ENCODE data around the gene CD7. TPM values are rescaled to one million over a fixed set of nuclear protein-coding genes. Genes with fewer than 3 reads are reported as not detected.

The CD7 gene
- total and polyA plus RNA-seq, 2 donors (not counting 3 experiments of a cell fraction or from before 2014, with no cell fraction given) = not detected

GRCh38 chr17:82321947-82322466, 4.6 kb upstream of the CD7 start:
- Histone ChIP-seq H3K4me3 (replicated peaks in 1 of 3; ENCODE audit: insufficient read depth in 1 of 3, low read depth in 1 of 3, low read length in 3 of 3) (no peak overlapping the region), H2AFZ (ENCODE audit: low read depth, low read length) (no peak overlapping the region), H4K20me1 (replicated peaks; ENCODE audit: control insufficient read depth, extremely low read depth, insufficient read depth, low read length) (no peaks in the 10 kb centered on the region), H3K9ac (replicated peaks; ENCODE audit: extremely low read depth, insufficient read depth, low read length) (no peak overlapping the region), H3K79me2 (ENCODE audit: control insufficient read depth, insufficient read depth, low read length) (no peaks in the 10 kb centered on the region), H3K27me3 (ENCODE audit: control insufficient read depth in 2 of 2, insufficient read depth in 2 of 2, low read length in 2 of 2) (no peaks in the 10 kb centered on the region), H3K27ac (ENCODE audit: insufficient read depth, low read depth, low read length) (no peak overlapping the region), H3K9me1 (replicated peaks; ENCODE audit: control insufficient read depth, extremely low read depth, insufficient read depth, low read length) (no peaks in the 10 kb centered on the region), H3K9me3 (replicated peaks; ENCODE audit: control insufficient read depth, insufficient read depth, low read length) (no peaks in the 10 kb centered on the region), H3K4me2 (ENCODE audit: insufficient read depth, low read length) (no peak overlapping the region), H3K36me3 (ENCODE audit: control insufficient read depth in 2 of 2, extremely low read depth in 1 of 2, insufficient read depth in 2 of 2, low read length in 2 of 2) (no peaks in the 10 kb centered on the region), H3K4me1 (ENCODE audit: control insufficient read depth, extremely low read depth, insufficient read depth, low read length) (no peaks in the 10 kb centered on the region)
- no peak for FAIRE-seq
- CTCF ChIA-PET = interaction anchor here (0.6 to 2.5 kb wide), 10 partner anchors 8 to 291 kb away, joined by 3 to 26 read pairs (median 5); partner anchors contain the start of genes CSNK1D and SECTM1
- BruUV-seq (replicated peaks) = no TSS peak
- TF ChIP-seq FOS (IDR thresholded peaks at IDR 0.05; ENCODE audit: borderline replicate concordance, insufficient read depth, low read length) (no peak), MYC (IDR thresholded peaks at IDR 0.05; ENCODE audit: low read depth, low read length) (no peak), POLR2A (IDR thresholded peaks at IDR 0.05; ENCODE audit: low read depth, low read length) (no peak), EZH2 (IDR thresholded peaks at IDR 0.05; ENCODE audit: borderline replicate concordance, low read depth, low read length, severe bottlenecking) (no peak), MAX (IDR thresholded peaks at IDR 0.05; ENCODE audit: insufficient read depth, insufficient read length) (no peak), JUN (IDR thresholded peaks at IDR 0.05; ENCODE audit: borderline replicate concordance, insufficient read depth, insufficient read length, low read depth) (no peak), POLR2AphosphoS5 (IDR thresholded peaks at IDR 0.05; ENCODE audit: insufficient read depth, low read depth, low read length) (no peak), CTCF (IDR thresholded peaks at IDR 0.05; ENCODE audit: extremely low read depth in 1 of 2, insufficient read depth in 1 of 2, low read depth in 1 of 2, low read length in 2 of 2) (no peak), GATA2 (IDR thresholded peaks at IDR 0.05; ENCODE audit: insufficient read depth, insufficient read length, low read depth, low read length) (no peak)
- intact Hi-C loops (cut with micrococcal nuclease) (loop anchor here (1.0 to 2.0 kb wide), 3 partner anchors 21 to 85 kb away; no protein-coding TSS in a partner anchor), dilution Hi-C loops (cut with MboI; ENCODE audit: extremely low pct_ligation_motif_present, low sequenced_read_pairs) (no loop called here)
- DNase-seq (ENCODE audit: low read depth, low spot score) = no peak
- POLR2A ChIA-PET = no interaction called here

Measured in endothelial cell of umbilical vein (primary cell).